GM12878 (cell line): Measurements from ENCODE around the gene MRPL53.

ENCODE experiments used
- ASH2L ChIP-seq: fragments of 300-600, 200-600 bp; sonication (generic); IDR thresholded peaks from 2 replicates; pipeline ENCODE4 v1.6.1; 2017; ENCODE audit warnings: low read depth, mild to moderate bottlenecking, borderline replicate concordance
- CBFB ChIP-seq: IDR thresholded peaks from 2 replicates; pipeline ENCODE4 v1.6.1; 2016; ENCODE audit warnings: antibody characterized with exemption, low read depth
- EZH2 ChIP-seq: IDR thresholded peaks from 2 replicates; pipeline ENCODE4 v1.6.1; 2012; ENCODE audit warnings: low read depth, mild to moderate bottlenecking, control low read depth, inconsistent platforms, low read length, borderline replicate concordance; ENCODE audit not compliant: control insufficient read depth
- HCFC1 ChIP-seq: fragments of 150-350 bp; IDR thresholded peaks from 2 replicates; pipeline ENCODE4 v1.6.1; 2014; ENCODE audit warnings: low read length
- KLF5 ChIP-seq: fragments of 450-650 bp; IDR thresholded peaks from 2 replicates; pipeline ENCODE4 v1.6.1; 2014; ENCODE audit warnings: mild to moderate bottlenecking; ENCODE audit not compliant: partially characterized antibody
- POLR2A ChIP-seq: IDR thresholded peaks from 2 replicates; pipeline ENCODE4 v1.6.1; 2011; ENCODE audit warnings: low read depth, mild to moderate bottlenecking, low read length
- RAD51 ChIP-seq: fragments of 450-650 bp; IDR thresholded peaks from 2 replicates; pipeline ENCODE4 v1.6.1; 2016; ENCODE audit warnings: moderate library complexity, mild to moderate bottlenecking, inconsistent platforms
- TF ChIP-seq, protein P1 (sequence below), 3 experiments: IDR thresholded peaks in 2 of 3; conservative IDR thresholded peaks in 1 of 3; 2 replicates each; pipeline ENCODE4 v1.5.1; 2011; ENCODE audit warnings: low read depth in 3 of 3, low read length in 3 of 3, mild to moderate bottlenecking in 3 of 3, control low read depth in 2 of 3, moderate library complexity in 2 of 3, inconsistent platforms in 1 of 3, mixed read lengths in 1 of 3; ENCODE audit not compliant: control insufficient read depth in 2 of 3, insufficient read depth in 1 of 3; ENCODE audit errors: extremely low read depth in 1 of 3

DNA sequence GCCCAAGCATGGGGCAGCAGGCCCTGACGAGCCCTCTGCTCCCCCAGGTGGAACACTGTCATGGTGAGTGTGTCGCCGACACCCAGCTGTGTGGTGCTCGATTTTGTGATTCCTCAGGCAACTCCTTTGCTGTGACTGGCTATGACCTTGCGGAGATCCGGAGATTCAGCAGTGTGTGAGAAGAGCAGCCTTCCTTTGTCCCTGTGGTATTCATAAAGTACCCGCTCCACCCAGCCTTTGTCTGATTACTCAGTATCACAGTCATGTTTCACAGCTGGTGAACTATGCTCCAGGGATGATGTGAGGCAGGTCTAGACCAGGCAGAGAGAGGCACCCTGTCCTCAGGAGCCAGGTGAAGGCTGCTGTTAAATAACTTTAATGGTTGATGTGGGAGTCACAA lies 47.0 kb downstream of the MRPL53 start:
- TF ChIP-seq, protein P1, sequence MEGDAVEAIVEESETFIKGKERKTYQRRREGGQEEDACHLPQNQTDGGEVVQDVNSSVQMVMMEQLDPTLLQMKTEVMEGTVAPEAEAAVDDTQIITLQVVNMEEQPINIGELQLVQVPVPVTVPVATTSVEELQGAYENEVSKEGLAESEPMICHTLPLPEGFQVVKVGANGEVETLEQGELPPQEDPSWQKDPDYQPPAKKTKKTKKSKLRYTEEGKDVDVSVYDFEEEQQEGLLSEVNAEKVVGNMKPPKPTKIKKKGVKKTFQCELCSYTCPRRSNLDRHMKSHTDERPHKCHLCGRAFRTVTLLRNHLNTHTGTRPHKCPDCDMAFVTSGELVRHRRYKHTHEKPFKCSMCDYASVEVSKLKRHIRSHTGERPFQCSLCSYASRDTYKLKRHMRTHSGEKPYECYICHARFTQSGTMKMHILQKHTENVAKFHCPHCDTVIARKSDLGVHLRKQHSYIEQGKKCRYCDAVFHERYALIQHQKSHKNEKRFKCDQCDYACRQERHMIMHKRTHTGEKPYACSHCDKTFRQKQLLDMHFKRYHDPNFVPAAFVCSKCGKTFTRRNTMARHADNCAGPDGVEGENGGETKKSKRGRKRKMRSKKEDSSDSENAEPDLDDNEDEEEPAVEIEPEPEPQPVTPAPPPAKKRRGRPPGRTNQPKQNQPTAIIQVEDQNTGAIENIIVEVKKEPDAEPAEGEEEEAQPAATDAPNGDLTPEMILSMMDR (IDR thresholded peaks at IDR 0.05 in 2 of 3, conservative IDR thresholded peaks at IDR 0.05 in 1 of 3; ENCODE audit: control insufficient read depth in 2 of 3, extremely low read depth in 1 of 3, insufficient read depth in 1 of 3, low read depth in 3 of 3, low read length in 3 of 3): no peak
- no peak for TF ChIP-seq HCFC1
- no peak for TF ChIP-seq POLR2A
- no peak for TF ChIP-seq EZH2
- TF ChIP-seq RAD51: no peak
- TF ChIP-seq ASH2L: no peak
- no peak for TF ChIP-seq KLF5
- TF ChIP-seq CBFB: no peak
